ENCODE data around the gene SLC35F4.

GRCh38 chr14:57549765-57550420, 316.0 kb downstream of the SLC35F4 start:
- TF ChIP-seq CTCF (IDR thresholded peaks at IDR 0.05), result no peak
- no peak for TF ChIP-seq POLR2A (IDR thresholded peaks at IDR 0.05)
